Stimulated activated CD4-positive, alpha-beta T cell treated with anti-CD3 and anti-CD28 coated beads, Interleukin-12 subunit alpha, Interleukin-12 subunit beta, amount 100 ng/mL, for 24 hours (primary cell): ENCODE data around the gene EFCAB6.

ENCODE experiments used
- DNase-seq, 2 experiments: peaks; one replicate each; pipeline ENCODE4 v3.0.0-alpha.2; 2020; ENCODE audit warnings: low read depth in 2 of 2

Gene EFCAB6

GRCh38 chr22:43812149-43812842, at the start of gene EFCAB6:
TSS of gene EFCAB6 (minus strand) at chr22:43812305. CDS start at chr22:43782318, 29,987 bp downstream.
- DNase-seq: peak; percentile 86 to 91

- no peak for DNase-seq
Measured at GRCh38 chr22:43861529-43861928, 49.4 kb upstream of the EFCAB6 start.

- no peak for DNase-seq
Measured at GRCh38 chr22:43860831-43861230, 48.7 kb upstream of the EFCAB6 start.

GRCh38 chr22:43860126-43860525, 48.0 kb upstream of the EFCAB6 start:
- DNase-seq: no peak

GRCh38 chr22:43859621-43860020, 47.5 kb upstream of the EFCAB6 start:
- DNase-seq: no peak

- no peak for DNase-seq
Measured at GRCh38 chr22:43859176-43859575, 47.1 kb upstream of the EFCAB6 start.

GRCh38 chr22:43858156-43858895, 46.2 kb upstream of the EFCAB6 start:
- DNase-seq: no peak

- DNase-seq: no peak
Measured at GRCh38 chr22:43857367-43857766, 45.3 kb upstream of the EFCAB6 start.

- no peak for DNase-seq
Measured at GRCh38 chr22:43855431-43855830, 43.3 kb upstream of the EFCAB6 start.

GRCh38 chr22:43854786-43855271, 42.7 kb upstream of the EFCAB6 start:
- DNase-seq: no peak

GRCh38 chr22:43854121-43854785, 42.1 kb upstream of the EFCAB6 start:
- no peak for DNase-seq

GRCh38 chr22:43853328-43853931, 41.3 kb upstream of the EFCAB6 start:
- DNase-seq: no peak

GRCh38 chr22:43852573-43853327, 40.6 kb upstream of the EFCAB6 start:
- no peak for DNase-seq

GRCh38 chr22:43851979-43852307, 39.8 kb upstream of the EFCAB6 start:
- DNase-seq: no peak

GRCh38 chr22:43851058-43851978, 39.2 kb upstream of the EFCAB6 start:
- DNase-seq: no peak

GRCh38 chr22:43850529-43850928, 38.4 kb upstream of the EFCAB6 start:
- DNase-seq: no peak

GRCh38 chr22:43849731-43850130, 37.6 kb upstream of the EFCAB6 start:
- no peak for DNase-seq

GRCh38 chr22:43848366-43849171, 36.5 kb upstream of the EFCAB6 start:
- DNase-seq: no peak
